Measurements from ENCODE around the gene ANAPC2.

ANAPC2 gene

GRCh38 chr9:137191245-137191644, 2.9 kb upstream of the ANAPC2 start:
- DNase-seq = no peak

- DNase-seq = no peak
These were observed 2.0 kb upstream of the ANAPC2 start for GRCh38 chr9:137190315-137190856.

GRCh38 chr9:137189297-137190295, 1.2 kb upstream of the ANAPC2 start:
- no peak for DNase-seq

GRCh38 chr9:137188086-137188489, 272 bp downstream of the ANAPC2 start:
- DNase-seq = no peak

- DNase-seq = no peak
These were observed 974 bp downstream of the ANAPC2 start for GRCh38 chr9:137187386-137187785.

- DNase-seq = no peak
These were observed 2.0 kb downstream of the ANAPC2 start for GRCh38 chr9:137186385-137186784.

GRCh38 chr9:137185921-137186320, 2.4 kb downstream of the ANAPC2 start:
- DNase-seq = no peak

- DNase-seq = no peak
These were observed 3.3 kb downstream of the ANAPC2 start for GRCh38 chr9:137184881-137185660.

GRCh38 chr9:137183980-137184595, 4.3 kb downstream of the ANAPC2 start:
- DNase-seq = no peak

GRCh38 chr9:137182836-137183235, 5.5 kb downstream of the ANAPC2 start:
- DNase-seq = no peak

- DNase-seq = no peak
These were observed 6.7 kb downstream of the ANAPC2 start for GRCh38 chr9:137181680-137182079.

GRCh38 chr9:137180491-137180890, 7.9 kb downstream of the ANAPC2 start:
- DNase-seq = no peak

GRCh38 chr9:137179761-137180160, 8.6 kb downstream of the ANAPC2 start:
- no peak for DNase-seq

- no peak for DNase-seq
These were observed 9.3 kb downstream of the ANAPC2 start for GRCh38 chr9:137178939-137179630.

GRCh38 chr9:137178201-137178938, 10.0 kb downstream of the ANAPC2 start:
- DNase-seq = no peak

GRCh38 chr9:137176302-137177182, 11.8 kb downstream of the ANAPC2 start:
- no peak for DNase-seq

GRCh38 chr9:137175345-137175961, 12.9 kb downstream of the ANAPC2 start:
- no peak for DNase-seq

GRCh38 chr9:137174722-137175293, 13.6 kb downstream of the ANAPC2 start:
- DNase-seq = peak; percentile 36

GRCh38 chr9:137173796-137174664, 14.3 kb downstream of the ANAPC2 start:
- no peak for DNase-seq
